HL-60 (cell line): Measurements from ENCODE around the gene CEP164.

Experiments used
- DNase-seq, 2 experiments: peaks; one replicate each; pipeline ENCODE4 v3.0.0-alpha.2; 2010 to 2020; ENCODE audit warnings: low read depth in 1 of 2, low spot score in 1 of 2
- H3K27ac ChIP-seq: fragments of 250-450 bp; sonication (Bioruptor Pico); replicated peaks from 2 replicates; pipeline ENCODE4 v1.5.1; 2020; ENCODE audit warnings: mild to moderate bottlenecking, moderate library complexity
- H3K27me3 ChIP-seq: fragments of 250-450 bp; sonication (Bioruptor Pico); 2 replicates; pipeline ENCODE4 v1.5.1; 2021; ENCODE audit warnings: mild to moderate bottlenecking, moderate library complexity; ENCODE audit not compliant: insufficient read depth, poor library complexity, severe bottlenecking
- H3K4me3 ChIP-seq: replicated peaks from 2 replicates; pipeline ENCODE4 v1.5.1; 2011; ENCODE audit warnings: mild to moderate bottlenecking, control low read depth, low read length; ENCODE audit not compliant: insufficient read depth
- CTCF ChIP-seq: IDR thresholded peaks from one replicate; pipeline ENCODE4 v1.5.1; 2011; ENCODE audit warnings: low read length, control low read depth, inconsistent platforms; ENCODE audit not compliant: insufficient read depth
- GABPA ChIP-seq: IDR thresholded peaks from 2 replicates; pipeline ENCODE4 v1.6.1; 2012; ENCODE audit warnings: low read depth
- POLR2AphosphoS5 ChIP-seq: IDR thresholded peaks from 2 replicates; pipeline ENCODE4 v1.6.1; 2012; ENCODE audit warnings: low read depth
- REST ChIP-seq: IDR thresholded peaks from 2 replicates; pipeline ENCODE4 v1.6.1; 2012; ENCODE audit warnings: low read depth; ENCODE audit not compliant: insufficient replicate concordance
- SPI1 ChIP-seq: IDR thresholded peaks from 2 replicates; pipeline ENCODE4 v1.6.1; 2012; ENCODE audit warnings: low read depth, mild to moderate bottlenecking, borderline replicate concordance

The CEP164 gene

GRCh38 chr11:117390743-117391142 is 63.1 kb downstream of the CEP164 start:
- no peak for TF ChIP-seq SPI1
- TF ChIP-seq CTCF = no peak
- no peaks in the 10 kb centered on the region for H3K27me3 ChIP-seq
- DNase-seq = no peak
- H3K4me3 ChIP-seq = no peak overlapping the region
- H3K27ac ChIP-seq = no peak overlapping the region

GRCh38 chr11:117391181-117391580 is 63.5 kb downstream of the CEP164 start:
- no peak overlapping the region for H3K27ac ChIP-seq
- TF ChIP-seq GABPA = no peak
- TF ChIP-seq POLR2AphosphoS5 = no peak
- TF ChIP-seq SPI1 = no peak
- TF ChIP-seq CTCF = no peak
- H3K4me3 ChIP-seq = no peak overlapping the region
- no peak for DNase-seq
- no peaks in the 10 kb centered on the region for H3K27me3 ChIP-seq

GRCh38 chr11:117392001-117392690 is 64.5 kb downstream of the CEP164 start:
- TF ChIP-seq CTCF (no peak), GABPA (no peak), REST (no peak), SPI1 (no peak), POLR2AphosphoS5 (no peak)
- Histone ChIP-seq H3K27ac (no peak overlapping the region), H3K4me3 (no peak overlapping the region), H3K27me3 (no peaks in the 10 kb centered on the region)
- DNase-seq = no peak

- H3K27ac ChIP-seq = no peak overlapping the region
- no peaks in the 10 kb centered on the region for H3K27me3 ChIP-seq
- H3K4me3 ChIP-seq = no peak overlapping the region
- TF ChIP-seq CTCF (no peak), GABPA (no peak), POLR2AphosphoS5 (no peak), SPI1 (no peak), REST (no peak)
- no peak for DNase-seq
Measured at GRCh38 chr11:117392979-117393378, 65.3 kb downstream of the CEP164 start.
